Measurements from ENCODE around the gene HTT. TPM values are rescaled to one million over a fixed set of nuclear protein-coding genes. Genes with fewer than 3 reads are reported as not detected.

Gene HTT
- total and polyA plus RNA-seq, 2 of the 8 experiments (the other 6 are each of a cell fraction or from before 2014, with no cell fraction given): 24.0 to 71.0 TPM

DNA sequence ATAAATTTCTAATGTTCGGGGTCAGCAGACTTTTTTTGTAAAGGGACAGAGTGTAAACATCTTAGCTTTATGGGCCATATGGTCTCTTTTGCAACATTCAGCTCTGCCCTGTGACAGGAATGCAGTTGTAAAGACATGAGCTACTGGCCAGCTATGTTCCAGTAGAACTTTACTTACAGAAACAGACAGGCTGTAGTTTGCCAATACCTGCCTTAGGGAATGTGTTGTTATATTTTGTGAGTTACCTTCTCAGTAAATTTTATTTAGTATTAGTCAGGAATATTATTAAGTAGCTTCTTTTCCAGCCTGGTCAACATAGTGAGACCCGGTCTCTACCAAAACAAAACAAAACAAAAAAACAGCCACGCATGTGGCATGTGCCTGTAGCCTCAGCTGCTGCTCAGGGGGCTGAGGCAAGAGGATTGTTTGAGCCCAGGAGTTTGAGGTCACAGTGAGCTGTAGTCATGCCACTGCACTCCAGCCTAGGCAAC, 48.7 kb downstream of the HTT start:
- Histone ChIP-seq H4K91ac (replicated peaks; ENCODE audit: insufficient read length, low read length) (no peak overlapping the region), H3K18ac (ENCODE audit: extremely low read depth, low read length) (no peak overlapping the region), H3K4me3 (ENCODE audit: extremely low read depth in 1 of 4, insufficient read depth in 2 of 4, low read depth in 3 of 4, low read length in 4 of 4) (no peak overlapping the region), H3K9me3 (ENCODE audit: insufficient read depth in 2 of 2, low read depth in 1 of 2, low read length in 1 of 2) (no peaks in the 10 kb centered on the region), H2BK20ac (ENCODE audit: low read length) (no peak overlapping the region), H3K23ac (ENCODE audit: insufficient read length) (no peak overlapping the region), H3K79me2 (ENCODE audit: control insufficient read depth in 1 of 2, insufficient read depth in 2 of 2, low read length in 2 of 2) (no peaks in the 10 kb centered on the region), H3K23me2 (ENCODE audit: low read depth, low read length) (no peaks in the 10 kb centered on the region), H4K20me1 (replicated peaks in 1 of 2; ENCODE audit: control insufficient read depth in 1 of 2, insufficient read depth in 2 of 2, low read length in 2 of 2) (peaks cover 2 to 9% of the 10 kb centered on the region in 2 experiments), H3K27ac (ENCODE audit: low read depth, low read length) (no peak overlapping the region), H3K56ac (replicated peaks; ENCODE audit: insufficient read length, low read depth, low read length) (no peak overlapping the region), H2BK15ac (ENCODE audit: low read length) (no peak overlapping the region), H3K36me3 (ENCODE audit: control insufficient read depth in 2 of 4, insufficient read depth in 4 of 4, low read length in 3 of 4) (peaks cover 8 to 53% (median 27%) of the 10 kb centered on the region in 4 experiments; a peak in 7 of 8 replicates), H2AFZ (ENCODE audit: low read length) (no peak overlapping the region), H3K4me2 (ENCODE audit: insufficient read depth in 1 of 2, low read depth in 2 of 2, low read length in 2 of 2) (no peak overlapping the region), H3K4me1 (replicated peaks in 1 of 4; ENCODE audit: control insufficient read depth in 3 of 4, insufficient read depth in 4 of 4, low read length in 3 of 4) (no peaks in the 10 kb centered on the region), H3K9ac (replicated peaks in 1 of 4; ENCODE audit: extremely low read depth in 1 of 4, low read depth in 3 of 4, low read length in 3 of 4) (no peak overlapping the region), H2BK12ac (ENCODE audit: low read depth, low read length) (no peak overlapping the region), H4K5ac (ENCODE audit: insufficient read length, low read depth, low read length) (no peak overlapping the region), H4K8ac (ENCODE audit: extremely low read depth, insufficient read depth, low read length) (no peak overlapping the region), H2BK120ac (replicated peaks; ENCODE audit: low read depth, low read length) (no peak overlapping the region), H2BK5ac (ENCODE audit: low read depth, low read length) (no peak overlapping the region), H3K79me1 (ENCODE audit: low read depth, low read length) (no peaks in the 10 kb centered on the region), H2AK5ac (ENCODE audit: low read depth, low read length) (no peak overlapping the region), H3K14ac (ENCODE audit: insufficient read length) (no peak overlapping the region), H3K4ac (replicated peaks; ENCODE audit: insufficient read length, low read depth, low read length) (no peak overlapping the region), H3K27me3 (replicated peaks in 1 of 4; ENCODE audit: control insufficient read depth in 3 of 4, extremely low read depth in 1 of 4, insufficient read depth in 3 of 4, low read length in 3 of 4) (no peaks in the 10 kb centered on the region)
- CTCF ChIA-PET (ENCODE audit: partially characterized antibody): interaction anchor here (0.7 to 1.9 kb wide), 5 partner anchors 12 to 59 kb away, joined by 3 to 10 read pairs (median 3); no protein-coding TSS in a partner anchor
- POLR2A ChIA-PET (ENCODE audit: partially characterized antibody): interaction anchor here (1.1 kb wide), 1 partner anchor 35 kb away, joined by 3 read pairs; no protein-coding TSS in a partner anchor
- TF ChIP-seq RNF2 (IDR thresholded peaks at IDR 0.05; ENCODE audit: borderline replicate concordance, low read depth, low read length, missing control alignments, poor library complexity, severe bottlenecking) (no peak), TCF12 (IDR thresholded peaks at IDR 0.05; ENCODE audit: low read depth, low read length) (no peak), NRF1 (IDR thresholded peaks at IDR 0.05; ENCODE audit: low read depth, low read length) (no peak), KDM1A (IDR thresholded peaks at IDR 0.05; ENCODE audit: borderline replicate concordance, low read length) (no peak), SP4 (IDR thresholded peaks at IDR 0.05; ENCODE audit: low read length) (no peak), CHD1 (IDR thresholded peaks at IDR 0.05; ENCODE audit: low read depth, low read length) (no peak)
- WGBS, 2 experiments (ENCODE audit: extremely low coverage in 1 of 2, insufficient coverage in 1 of 2, insufficient read length in 1 of 2, insufficient replicate concordance in 2 of 2, low coverage in 1 of 2, low lambda C conversion rate in 2 of 2, missing lambda C conversion rate in 1 of 2): 86% methylated on average over 3 of the region's 3 CpGs; no CpG with 5 or more reads in 1 of the 2 experiments
- FAIRE-seq (no peak), DNase-seq (ENCODE audit: low read depth in 1 of 2, low spot score in 2 of 2) (no peak)
